Mammary epithelial cell (primary cell): ENCODE measurements around the gene SOD2.

Source experiments
- CTCF ChIP-seq, 2 donors: IDR thresholded peaks in 1 of 2; conservative IDR thresholded peaks in 1 of 2; 2 replicates each; pipeline ENCODE4 v1.5.1; 2011 to 2012; ENCODE audit warnings: inconsistent platforms in 2 of 2, low read length in 2 of 2, mild to moderate bottlenecking in 2 of 2, control low read depth in 1 of 2, low read depth in 1 of 2; ENCODE audit not compliant: insufficient read depth in 1 of 2; ENCODE audit errors: extremely low read depth in 1 of 2
- EZH2 ChIP-seq: IDR thresholded peaks from 2 replicates; pipeline ENCODE4 v1.6.1; 2012; ENCODE audit warnings: low read length, inconsistent platforms, borderline replicate concordance

GRCh38 chr6:159693894-159694545, 979 bp upstream of the SOD2 start:
- TF ChIP-seq CTCF (conservative IDR thresholded peaks at IDR 0.05 in 1 of 2, IDR thresholded peaks at IDR 0.05 in 1 of 2; ENCODE audit: extremely low read depth in 1 of 2, insufficient read depth in 1 of 2, low read depth in 1 of 2, low read length in 2 of 2) (no peak), EZH2 (no peak)
